Measurements from ENCODE around the gene HS3ST3A1.

Gene HS3ST3A1

DNA sequence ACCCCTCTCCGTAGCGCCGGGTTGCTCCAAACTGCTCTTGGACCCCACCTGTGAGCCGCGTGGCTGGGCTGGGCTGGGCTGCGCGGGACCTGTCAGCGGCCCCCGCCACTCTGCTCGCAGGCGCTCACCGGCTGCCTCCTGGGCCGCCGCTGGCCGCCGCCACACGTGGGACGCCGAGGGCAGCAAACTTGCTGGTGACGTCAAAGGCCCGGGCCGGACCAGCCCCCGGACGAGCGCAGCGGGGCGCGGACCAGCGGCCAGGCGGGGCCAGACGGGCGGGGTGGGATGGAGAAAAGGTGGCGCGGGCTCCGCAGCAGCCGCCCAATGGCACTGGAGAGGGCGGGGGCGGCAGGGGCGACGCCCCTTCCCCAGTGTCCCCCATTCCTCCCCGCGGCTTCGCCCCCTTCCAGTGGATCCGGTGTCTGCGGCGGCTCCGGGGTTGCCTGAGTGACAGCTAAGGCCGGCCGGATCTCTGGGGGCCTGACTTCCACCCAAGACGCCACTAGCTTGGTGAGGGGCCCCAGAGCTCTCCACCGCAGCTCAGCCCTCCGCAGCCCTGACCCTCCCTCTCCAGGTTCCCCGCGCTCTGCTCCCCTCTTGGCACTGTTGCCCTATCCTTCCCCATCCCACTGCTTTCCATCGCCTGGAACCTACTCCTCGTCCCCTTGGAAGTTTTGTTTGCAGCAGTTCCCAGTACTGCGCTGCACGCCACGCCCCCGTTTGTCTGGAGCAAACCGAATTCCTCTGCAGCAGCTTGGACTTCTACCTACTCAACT is at the start of gene HS3ST3A1:
TSS of gene HS3ST3A1 (minus strand) at position 154 of the 776 bp plus-strand sequence. CDS start 800 bp downstream, outside the sequence.
- peak; percentile 26 for DNase-seq

DNA sequence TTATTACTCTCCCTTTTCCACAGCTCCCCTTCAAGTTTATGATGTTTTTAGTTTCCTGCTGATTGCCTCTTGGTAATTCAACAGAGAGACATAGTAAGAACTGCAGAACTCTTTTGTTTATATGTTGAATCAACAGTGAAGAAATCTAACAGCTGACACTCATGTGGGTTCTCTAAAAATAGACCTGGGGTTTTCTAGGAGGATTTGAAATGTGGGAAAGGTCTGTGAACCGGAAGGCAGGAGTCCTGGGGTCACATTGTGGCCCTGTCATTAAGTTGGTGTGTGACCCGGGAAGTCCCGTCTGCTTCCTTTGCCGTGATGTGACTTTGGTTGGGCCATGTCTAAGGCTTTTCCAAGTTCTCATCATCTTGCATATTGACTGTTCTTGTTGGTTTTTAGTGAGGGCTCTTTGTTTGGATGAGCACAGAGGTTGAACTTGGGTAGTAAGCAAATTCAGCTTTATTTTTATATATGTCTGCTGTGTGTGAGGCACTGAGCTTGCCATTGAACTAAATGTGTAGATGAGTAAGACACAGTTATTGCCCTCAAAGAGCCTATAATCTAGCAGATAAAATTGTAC is 48.5 kb upstream of the HS3ST3A1 start:
- no peak for DNase-seq

DNA sequence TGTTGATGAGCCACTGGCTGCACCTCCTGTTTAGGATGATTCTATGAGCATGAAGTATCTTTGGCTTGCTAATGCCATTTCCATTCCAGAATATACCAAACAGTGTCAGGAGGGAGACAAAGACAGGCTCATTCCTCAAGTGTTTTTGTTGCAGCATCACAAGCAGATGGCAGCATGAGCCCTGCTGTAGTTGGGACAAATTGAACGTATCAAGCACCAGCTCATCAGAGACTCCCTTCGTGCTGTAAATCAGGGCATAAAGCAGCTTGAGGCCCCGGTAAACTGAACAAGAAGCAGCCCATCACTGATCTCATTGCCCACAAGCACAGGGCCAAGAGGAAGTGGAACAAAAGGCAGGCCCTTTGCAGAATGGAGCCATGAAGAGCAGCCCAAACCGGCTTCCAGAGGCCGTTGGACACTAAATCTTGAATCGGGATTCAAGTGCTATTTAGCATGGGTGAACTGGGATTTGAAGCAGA is 45.9 kb upstream of the HS3ST3A1 start:
- no peak for DNase-seq

DNA sequence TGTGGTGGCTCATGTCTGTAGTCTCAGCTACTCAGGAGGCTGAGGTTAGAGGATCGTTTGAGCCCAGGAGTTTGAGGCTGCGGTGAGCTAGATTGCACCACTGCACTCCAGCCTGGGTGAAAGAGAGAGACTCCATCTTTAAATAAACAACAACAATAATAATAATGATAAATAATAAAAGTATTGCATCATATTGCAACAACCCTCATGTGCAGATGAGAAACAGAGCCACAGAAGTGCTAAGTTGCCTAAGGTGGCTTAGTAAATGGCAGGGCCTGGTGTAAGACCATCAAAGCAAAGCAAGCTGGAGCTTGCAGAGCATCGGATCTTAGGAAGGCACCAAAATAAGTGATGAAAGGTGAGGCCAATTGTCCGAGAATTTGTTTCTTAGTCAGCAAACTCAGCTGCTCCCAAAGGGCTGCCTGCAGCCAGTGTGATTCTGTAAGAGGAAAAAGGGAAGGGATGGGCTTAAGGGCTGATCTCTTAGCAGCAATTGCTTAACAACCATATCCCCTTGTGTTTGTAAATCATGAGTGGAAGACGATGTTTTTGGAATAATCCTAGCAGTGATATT is 45.3 kb upstream of the HS3ST3A1 start:
- DNase-seq: no peak

DNA sequence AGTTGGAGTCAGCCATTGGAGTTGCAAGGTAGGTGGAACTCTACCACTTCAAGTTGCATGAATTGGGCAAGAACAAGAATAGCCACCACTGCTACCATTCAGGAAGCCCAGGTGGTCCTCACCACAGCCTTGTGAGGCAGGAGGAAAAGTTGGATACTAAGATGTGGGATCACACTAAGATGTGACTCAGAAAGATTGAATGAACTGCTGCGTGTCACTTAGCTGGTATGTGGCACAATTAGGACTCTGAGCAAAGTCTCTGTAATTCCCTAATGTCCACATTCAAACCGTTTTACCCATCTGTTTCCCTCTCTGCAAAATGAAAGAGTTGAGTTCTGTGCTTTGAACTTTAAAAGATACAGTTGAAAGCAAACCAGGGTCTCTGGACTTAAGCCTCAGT is 44.7 kb upstream of the HS3ST3A1 start:
- DNase-seq: no peak

DNA sequence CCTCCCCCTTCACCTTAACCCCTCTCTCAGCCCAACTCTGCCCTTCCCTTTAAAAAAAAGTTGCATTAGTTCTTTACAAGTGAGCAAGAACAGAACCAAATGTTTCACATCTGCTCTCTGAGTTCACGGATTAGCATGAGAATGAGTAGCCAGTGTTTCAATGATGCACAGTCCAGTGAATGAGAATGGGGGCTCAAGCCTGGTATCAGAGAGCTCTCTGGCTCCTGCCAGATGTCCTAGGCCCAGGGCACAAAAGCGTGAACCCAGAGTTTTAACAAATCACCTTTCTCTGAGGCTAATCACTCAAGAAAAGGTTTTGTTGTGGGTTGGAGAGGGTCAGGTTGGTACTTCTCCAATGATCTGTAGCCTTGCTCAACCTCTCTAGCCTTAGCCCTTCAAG is 41.5 kb upstream of the HS3ST3A1 start:
- DNase-seq: no peak

DNA sequence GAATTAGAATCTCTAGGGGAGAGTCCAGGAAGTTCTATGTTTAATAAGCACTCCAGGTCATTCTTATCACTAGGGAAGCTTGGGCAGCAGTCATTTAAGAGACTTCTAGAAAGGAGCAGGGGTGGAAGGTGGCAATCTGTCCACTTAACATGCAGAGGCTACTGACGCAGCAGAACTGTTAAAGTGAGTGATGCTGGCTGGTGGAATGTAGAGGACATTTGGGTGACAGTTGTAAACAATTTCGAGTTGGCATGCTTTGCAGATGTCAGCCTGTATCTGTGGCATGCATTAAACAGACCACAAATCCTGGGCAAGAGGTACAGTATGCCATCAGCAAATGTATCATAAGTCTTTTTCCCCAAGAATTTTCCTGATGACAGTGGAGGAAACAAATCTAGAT is 40.5 kb upstream of the HS3ST3A1 start:
- DNase-seq: no peak

DNA sequence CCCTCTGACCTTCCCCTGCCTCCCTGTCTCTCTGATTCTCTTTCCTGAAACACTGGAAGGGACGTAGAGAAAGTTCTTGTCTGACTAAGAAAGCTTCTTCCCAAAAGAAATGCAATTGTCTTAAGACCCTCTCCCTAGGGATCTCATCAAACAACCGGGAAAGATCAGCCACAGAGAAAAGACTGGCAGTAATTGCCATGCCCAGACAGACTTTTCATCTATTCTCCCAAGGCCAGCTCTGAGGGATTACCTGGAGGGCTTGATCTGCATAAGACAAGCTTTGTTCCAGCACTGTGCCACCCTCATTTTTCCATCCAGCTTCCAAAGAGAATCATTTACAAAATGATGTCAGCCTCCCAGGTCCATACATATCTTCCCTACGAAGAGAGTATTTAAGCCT is 38.8 kb upstream of the HS3ST3A1 start:
- DNase-seq: no peak

DNA sequence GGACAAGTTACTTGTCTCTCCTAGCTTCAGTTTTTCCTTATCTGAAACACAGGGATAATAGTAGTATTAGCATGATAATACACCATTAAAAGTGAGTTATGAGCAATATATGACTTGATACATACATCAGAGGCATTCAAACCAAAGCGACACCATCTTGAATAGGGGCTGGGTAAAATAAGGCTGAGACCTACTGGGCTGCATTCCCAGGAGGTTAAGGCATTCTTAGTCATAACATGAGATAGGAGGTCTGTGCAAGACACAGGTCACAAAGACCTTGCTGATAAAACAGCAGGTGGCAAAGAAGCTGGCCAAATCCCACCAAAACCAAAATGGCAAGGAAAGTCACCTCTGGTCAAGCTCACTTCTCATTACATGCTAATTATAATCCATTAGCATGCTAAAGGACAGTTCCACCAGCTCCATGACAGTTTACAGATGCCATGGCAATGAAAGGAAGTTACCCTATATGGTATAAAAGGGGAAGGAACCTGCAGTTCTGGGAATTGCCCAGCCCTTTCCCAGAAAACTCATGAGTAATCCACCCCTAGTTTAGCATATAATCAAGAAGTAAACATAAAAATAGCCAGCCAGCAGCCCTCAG is 37.2 kb upstream of the HS3ST3A1 start:
- DNase-seq: peak; percentile 24

DNA sequence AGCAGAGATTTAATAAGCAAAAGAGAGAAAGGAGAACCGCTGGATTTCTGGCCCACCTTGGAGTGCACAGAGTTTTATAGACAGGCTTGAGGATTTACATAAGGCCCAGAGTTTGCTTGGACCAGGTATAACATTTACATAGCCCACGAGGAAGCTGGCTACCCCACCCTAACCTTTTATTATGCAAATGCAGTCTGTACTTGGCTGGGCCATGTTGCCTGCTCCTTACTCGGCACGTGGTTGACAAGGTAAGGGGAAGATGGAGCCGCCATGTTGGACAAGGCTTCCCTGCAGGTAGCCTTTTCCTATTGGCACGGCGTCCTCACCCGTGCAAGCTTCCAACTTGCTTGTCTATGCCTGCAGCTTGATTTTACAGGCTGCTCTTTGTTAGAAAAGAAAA is 35.2 kb upstream of the HS3ST3A1 start:
- no peak for DNase-seq

DNA sequence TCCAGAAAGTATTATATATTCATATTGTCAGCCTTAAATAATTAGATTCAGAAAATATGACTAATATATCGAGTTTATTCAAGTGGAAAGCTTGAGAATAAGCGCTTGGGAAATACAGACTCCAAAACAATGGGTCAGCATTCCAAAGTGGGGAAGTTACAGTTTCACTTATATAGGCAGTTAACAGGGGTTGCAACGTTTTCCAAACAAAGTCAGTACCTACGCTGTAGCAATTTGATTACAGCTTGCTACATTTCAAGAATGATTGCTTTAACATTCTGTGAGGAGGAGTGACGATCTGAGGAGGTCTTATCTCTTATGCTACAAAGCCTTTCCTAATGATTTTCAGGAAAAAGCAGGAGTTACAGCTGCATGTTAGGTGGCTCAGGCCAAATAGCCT is 34.2 kb upstream of the HS3ST3A1 start:
- DNase-seq: no peak

DNA sequence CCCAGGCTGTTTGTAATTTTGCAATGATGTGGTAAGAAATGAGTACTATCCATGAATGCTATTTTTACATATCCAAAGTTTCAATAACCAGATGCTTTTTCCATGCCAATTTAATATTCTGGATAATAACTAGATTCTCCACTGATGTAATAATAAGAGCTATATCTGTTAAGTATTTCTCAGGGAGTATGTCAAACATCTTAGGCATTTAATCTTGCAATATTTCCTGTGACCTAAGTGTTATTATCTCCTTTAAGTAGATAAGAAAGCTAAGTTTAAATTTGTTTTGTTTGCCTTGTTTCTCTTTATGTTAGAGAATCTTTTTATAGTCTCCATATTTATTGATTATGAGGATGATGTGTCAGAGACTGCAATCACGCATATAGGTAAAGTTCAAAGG is 32.3 kb upstream of the HS3ST3A1 start:
- no peak for DNase-seq

DNA sequence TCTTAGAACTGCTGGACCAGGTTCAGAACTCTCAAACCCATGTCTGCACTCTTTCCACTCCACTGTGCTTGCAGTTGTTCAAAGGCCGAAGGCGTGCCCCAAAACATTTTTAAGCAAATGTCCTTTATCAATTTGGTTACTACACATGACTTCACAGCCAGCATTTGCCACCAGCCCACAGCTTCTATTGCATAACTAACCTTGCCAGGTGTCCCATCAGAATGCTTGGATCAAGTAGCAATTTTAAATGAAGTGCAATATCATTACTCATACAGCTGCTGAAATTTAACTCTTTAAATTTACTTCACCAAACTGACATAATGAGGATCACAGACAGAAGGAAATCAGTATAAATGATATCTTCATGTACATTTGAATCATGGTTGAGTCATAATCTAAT is 29.8 kb upstream of the HS3ST3A1 start:
- DNase-seq: no peak

DNA sequence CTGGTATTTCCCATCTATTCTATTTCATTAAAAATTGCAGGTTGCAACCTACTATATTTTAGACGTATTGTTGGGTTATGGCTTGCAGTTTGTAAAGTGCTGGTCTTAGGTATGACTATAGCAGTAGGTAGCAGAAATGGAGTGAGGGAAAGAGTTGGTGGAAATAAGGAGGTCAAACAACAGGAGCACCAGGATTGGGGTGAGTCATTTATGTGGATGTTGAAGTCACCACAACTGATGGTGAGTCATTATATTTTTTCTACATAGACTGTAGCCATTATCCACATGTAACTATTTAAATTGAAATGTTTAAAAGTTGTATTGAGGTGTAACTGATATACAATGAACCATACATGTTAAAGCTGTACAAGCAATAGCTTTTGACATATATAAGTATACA is 25.0 kb upstream of the HS3ST3A1 start:
- DNase-seq: no peak

DNA sequence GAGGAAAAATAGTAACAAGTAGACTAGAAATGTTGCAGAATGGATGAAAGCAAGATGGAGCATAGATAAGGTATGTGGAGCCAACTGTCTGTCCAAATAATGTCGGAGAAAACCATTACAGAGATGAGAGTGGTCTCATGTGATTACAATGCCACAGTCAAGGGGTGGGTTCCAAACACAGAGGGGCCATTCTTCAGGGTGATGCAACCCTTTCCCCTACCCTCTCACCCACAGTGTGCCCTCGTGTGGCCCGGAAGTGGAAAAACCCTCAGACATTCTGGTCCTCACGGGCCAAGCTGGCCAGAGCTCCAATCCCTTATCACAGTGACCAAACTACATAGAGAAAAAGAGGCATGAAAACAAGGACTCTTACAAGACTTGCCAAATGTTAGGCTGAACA is 17.7 kb upstream of the HS3ST3A1 start:
- DNase-seq: no peak

DNA sequence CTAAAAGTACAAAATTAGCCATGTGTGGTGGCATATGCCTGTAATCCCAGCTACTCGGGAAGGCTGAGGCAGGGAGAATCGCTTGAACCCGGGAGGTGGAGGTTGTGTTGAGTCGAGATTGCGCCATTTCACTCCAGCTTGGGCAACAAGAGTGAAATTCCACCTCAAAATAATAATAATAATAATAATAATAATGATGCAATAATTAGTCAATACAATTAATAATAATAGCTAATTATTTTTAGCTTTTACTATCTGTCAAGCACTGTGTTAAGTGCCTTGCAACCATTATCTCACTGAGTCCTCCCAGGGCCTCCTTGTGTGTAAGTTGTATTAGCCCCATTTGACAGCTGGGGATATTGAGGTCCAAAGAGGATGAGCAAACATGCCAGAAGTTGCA is 14.3 kb upstream of the HS3ST3A1 start:
- DNase-seq: no peak

DNA sequence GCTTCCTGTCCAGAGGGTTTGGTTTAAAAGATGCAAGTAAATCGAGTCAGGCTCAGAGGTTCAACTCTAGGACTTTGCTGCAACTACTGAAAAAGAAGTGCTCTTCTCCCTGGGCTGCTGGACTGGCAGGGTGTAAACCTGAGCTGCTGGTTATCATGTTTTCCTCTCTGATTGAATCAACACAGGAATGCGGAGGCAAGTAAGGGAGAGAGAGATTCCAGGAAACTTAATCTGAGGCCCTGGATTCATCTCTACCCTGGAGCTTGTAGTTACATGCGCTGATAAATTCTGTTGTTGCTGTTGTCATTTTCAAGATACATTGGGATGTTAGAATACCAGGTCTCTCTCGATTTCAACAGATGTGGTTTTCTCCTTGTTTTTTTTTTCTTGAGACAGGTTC is 8.2 kb upstream of the HS3ST3A1 start:
- DNase-seq: no peak

DNA sequence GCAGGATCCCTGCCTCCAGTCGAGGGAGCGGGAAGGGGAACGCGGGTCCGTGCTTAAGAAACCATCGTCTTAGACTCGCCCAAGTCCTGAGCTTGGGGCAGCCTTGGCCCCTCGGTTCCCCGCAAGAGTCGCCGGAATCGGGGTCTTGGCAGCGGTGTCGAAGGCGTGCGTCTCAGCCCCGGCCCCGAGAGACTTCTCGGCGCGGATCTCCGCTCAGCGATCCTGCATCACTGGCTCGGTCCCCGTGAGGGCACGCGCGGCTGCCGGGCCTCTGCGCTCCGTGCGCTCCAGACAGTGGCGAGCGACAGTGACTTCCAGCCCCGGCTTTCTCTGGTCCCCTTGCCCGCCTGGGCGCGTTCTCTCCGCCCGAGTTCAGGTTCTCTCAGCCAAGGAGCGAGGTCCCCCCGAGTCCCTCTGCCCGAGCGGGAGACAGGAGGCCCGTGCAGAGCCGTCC is 380 bp downstream of the HS3ST3A1 start:
- DNase-seq: peak; percentile 32

DNA sequence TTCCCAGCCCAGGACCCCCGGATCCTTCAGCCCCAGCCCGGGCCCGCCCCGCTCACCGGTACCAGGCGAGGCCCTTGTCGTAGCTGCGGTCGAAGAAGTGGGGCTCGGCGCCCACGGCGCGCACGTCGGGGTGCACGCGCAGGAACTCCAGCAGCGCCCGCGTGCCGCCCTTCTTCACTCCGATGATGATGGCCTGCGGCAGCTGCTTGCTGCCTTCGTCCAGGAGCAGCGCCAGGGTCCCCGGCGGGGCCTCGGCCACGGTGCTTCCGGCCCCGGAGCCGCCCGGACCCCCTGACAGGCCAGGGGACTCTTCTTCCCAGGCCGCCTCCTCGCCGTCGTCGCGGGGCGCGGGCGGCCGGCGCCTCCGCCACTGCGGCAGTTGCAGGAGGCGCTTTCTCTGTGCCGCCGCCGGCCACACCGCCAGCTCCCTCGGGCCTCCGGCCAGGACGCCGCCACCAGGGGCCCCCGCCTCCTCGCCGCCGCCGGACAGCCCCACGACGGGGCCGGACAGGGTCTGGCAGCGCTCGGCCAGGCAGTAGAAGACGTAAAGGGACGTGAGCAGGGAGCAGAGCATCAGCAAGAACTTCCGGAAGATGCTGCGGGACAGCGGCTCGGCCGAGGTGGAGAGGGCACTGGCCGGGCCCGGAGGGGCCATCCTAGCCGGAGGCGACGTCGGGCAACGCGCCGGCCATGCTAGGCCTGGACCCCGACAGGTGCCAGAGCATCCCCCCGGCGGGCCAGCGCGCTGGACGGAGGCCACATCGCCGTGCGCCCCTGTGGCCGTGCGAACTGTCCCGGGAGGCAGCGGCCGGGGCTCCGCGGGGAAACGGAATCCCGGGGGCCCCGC is 1.0 kb downstream of the HS3ST3A1 start:
- no peak for DNase-seq

DNA sequence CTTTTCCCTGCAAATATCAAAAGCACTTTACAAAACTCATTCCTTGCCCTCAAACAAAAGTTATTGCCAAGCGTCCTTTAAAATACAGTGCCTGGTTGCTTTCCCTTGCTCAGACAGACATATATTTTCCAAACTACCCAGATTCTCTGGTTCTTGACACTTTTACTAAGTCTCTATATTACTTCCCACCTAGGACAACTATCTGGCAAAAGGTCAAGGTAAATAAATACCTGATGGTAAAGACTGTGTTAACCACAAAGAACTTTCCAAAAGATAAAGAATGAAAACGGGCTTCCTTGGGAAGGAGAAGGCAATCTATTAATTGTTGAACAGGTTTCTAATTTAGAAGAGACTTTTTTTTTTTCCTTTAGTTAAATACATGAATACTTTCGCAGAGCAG is 1.9 kb downstream of the HS3ST3A1 start:
- no peak for DNase-seq

DNA sequence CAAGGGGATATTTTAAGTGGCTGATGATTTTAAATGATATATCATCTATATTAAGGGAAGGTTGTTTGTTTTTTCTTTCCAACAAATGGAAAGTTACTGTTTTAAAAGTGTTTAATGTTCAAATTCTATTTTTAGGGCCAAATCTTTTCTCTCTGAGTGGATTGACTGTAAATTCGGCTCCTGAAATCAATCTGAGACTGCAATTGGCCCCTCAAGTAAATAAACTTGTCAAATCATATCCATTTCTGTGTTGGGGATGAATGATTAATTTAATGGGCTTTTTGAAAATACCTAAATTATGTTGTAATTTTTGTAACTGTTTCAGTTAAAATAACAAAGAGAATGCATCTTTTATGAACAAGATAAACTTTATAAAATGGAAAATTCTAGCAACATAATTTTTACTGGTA is 2.6 kb downstream of the HS3ST3A1 start:
- DNase-seq: no peak

DNA sequence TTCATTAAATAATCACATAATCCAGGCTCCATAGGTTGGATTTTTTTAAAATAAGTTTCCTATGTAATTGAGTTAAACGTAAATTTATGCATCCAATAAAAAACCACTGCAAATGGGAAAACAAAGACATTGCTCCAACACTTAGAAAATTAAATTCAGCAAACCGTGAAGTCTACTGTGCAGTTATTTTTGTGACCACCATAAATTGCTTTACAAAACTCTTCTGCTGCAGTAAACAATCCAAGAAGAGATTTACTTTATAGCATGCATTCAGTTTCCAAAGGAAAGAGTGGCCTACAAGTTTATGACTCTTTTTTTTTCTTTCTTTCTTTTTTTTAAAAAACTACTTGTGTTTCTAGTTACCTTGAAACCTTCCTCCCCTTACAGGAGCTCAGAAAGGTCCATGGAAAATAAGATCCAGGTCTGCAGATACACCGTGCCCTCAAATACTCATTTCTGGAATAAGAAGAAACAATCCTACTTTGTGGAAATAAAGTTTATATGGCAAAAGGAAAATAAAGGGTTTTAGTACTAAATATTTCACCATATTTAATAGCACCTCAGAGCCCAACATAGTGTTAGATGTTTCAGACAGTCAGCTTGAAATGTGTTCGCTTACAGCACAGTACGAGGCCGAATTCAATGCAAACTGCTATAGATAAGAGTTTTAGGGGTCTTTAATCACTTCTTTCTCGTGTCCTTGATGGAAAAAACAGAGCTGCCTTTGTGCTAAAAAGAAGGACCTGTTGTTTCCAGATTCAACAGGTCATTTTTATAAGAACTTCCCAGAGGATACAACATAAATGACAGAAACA is 3.2 kb downstream of the HS3ST3A1 start:
- no peak for DNase-seq
